Mucosa of rectum (tissue), 2 donors: ENCODE data around the gene MXRA8.

Experiments used
- H3K27ac ChIP-seq, 2 donors: one replicate each; pipeline ENCODE4 v1.7.0; 2013; ENCODE audit warnings: inconsistent platforms in 2 of 2, low read depth in 2 of 2, low read length in 2 of 2
- H3K27me3 ChIP-seq, 2 donors: one replicate each; pipeline ENCODE4 v1.7.0; 2013; ENCODE audit warnings: low read length in 2 of 2; ENCODE audit not compliant: control insufficient read depth in 2 of 2, insufficient read depth in 2 of 2
- H3K36me3 ChIP-seq, 2 donors: one replicate each; pipeline ENCODE4 v1.7.0; 2013; ENCODE audit warnings: low read length in 2 of 2; ENCODE audit not compliant: control insufficient read depth in 2 of 2, insufficient read depth in 2 of 2
- H3K4me1 ChIP-seq, 2 donors: one replicate each; pipeline ENCODE4 v1.7.0; 2013; ENCODE audit warnings: low read length in 2 of 2, mild to moderate bottlenecking in 1 of 2; ENCODE audit not compliant: control insufficient read depth in 2 of 2, insufficient read depth in 2 of 2
- H3K4me3 ChIP-seq, 2 donors: one replicate each; pipeline ENCODE4 v1.7.0; 2013; ENCODE audit warnings: low read length in 2 of 2
- H3K9ac ChIP-seq, 2 donors: one replicate each; pipeline ENCODE4 v1.7.0; 2013; ENCODE audit warnings: low read length in 2 of 2, low read depth in 1 of 2, mild to moderate bottlenecking in 1 of 2
- H3K9me3 ChIP-seq, 2 donors: one replicate each; pipeline ENCODE4 v1.7.0; 2013; ENCODE audit warnings: low read length in 2 of 2; ENCODE audit not compliant: control insufficient read depth in 2 of 2
- donor health status: healthy.
- donor health status: Normal muscosa, but diverticular disease.

MXRA8 gene

DNA sequence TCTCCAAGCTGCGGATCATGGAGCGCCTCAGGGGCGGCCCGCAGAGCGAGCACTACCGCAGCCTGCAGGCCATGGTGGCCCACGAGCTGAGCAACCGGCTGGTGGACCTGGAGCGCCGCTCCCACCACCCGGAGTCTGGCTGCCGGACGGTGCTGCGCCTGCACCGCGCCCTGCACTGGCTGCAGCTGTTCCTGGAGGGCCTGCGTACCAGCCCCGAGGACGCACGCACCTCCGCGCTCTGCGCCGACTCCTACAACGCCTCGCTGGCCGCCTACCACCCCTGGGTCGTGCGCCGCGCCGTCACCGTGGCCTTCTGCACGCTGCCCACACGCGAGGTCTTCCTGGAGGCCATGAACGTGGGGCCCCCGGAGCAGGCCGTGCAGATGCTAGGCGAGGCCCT is 31.1 kb downstream of the MXRA8 start:
- peaks cover 20 to 33% of the 10 kb centered on the region in 2 donors for H3K4me1 ChIP-seq
- no peak overlapping the region for H3K4me3 ChIP-seq
- H3K27ac ChIP-seq = no peak overlapping the region
- H3K9me3 ChIP-seq = no peaks in the 10 kb centered on the region
- H3K36me3 ChIP-seq = peaks cover 2 to 10% of the 10 kb centered on the region in 2 donors
- H3K9ac ChIP-seq = no peak overlapping the region
- H3K27me3 ChIP-seq = peaks cover 3 to 4% of the 10 kb centered on the region in 2 donors

DNA sequence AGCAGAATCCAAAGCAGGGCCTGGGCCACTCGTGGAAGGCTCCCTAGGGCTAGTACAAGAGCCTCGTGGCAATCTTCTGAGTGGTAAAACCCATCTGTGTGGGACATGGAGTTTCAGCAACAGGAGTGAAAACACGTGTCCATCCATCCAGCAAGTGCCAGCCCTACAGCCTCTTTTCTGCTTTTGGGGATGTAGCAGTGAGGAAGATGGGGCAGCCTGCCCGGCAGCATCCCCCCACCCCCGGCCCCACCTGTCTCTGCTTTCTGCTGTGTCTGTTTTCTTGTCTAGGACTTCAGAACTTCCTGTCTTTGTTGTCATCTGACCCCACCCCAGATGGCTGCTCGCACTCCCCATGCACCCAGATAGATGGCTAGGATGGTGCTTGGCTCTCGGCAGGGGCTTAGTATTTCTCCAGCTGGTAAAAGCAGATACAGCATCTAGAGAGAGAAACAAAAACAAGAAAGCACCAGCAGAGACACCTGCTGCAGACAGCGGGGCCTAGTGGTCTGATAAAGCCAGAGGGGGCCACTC is 32.2 kb downstream of the MXRA8 start:
- peak overlapping the region; percentile 93 to 95 for H3K9ac ChIP-seq
- H3K27me3 ChIP-seq = no peaks in the 10 kb centered on the region
- H3K27ac ChIP-seq = no peak overlapping the region
- H3K36me3 ChIP-seq = peaks cover 2 to 10% of the 10 kb centered on the region in 2 donors
- peak overlapping the region; percentile 81 to 93 for H3K4me3 ChIP-seq
- peaks cover 22 to 32% of the 10 kb centered on the region in 2 donors for H3K4me1 ChIP-seq
- H3K9me3 ChIP-seq = no peaks in the 10 kb centered on the region

DNA sequence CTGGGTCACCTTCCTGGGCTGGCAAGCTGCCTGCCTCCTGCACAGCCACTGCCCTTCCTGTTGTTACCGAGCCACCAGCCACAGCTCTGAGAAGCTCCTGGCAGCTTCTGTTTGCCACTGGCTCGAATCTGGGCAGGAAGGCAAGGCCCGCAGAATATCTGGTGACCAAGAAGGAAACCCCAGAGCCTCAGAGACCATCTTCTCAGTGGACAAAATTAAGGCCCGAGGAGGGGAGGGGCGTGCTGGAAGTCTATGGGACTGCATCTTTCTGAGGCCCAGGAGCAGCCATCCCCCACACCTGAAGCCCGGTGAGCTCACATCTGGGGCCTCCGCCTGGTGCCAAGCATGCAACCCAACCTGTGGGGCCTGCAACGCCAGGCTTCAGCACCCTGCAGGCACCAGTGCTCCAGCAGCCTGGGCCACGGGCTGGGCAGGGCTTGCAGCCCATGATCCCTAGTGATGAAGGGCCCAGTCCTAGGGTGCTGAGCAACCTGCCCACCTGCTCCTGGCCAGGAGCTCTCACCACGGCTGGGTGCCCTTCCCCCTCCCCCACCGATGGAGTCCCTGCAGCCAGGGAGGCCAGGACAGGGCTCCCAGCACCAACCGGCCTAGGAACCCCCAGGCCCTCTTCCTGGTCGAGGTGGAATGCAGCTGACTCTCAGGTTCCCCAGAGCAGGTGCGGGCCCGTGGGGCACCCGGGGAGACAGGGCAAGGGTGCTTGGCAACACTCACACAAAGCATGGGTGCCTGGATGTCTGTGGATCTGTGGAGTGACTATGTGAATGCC is 32.9 kb downstream of the MXRA8 start:
- peaks cover 20 to 26% of the 10 kb centered on the region in 2 donors for H3K4me1 ChIP-seq
- peak overlapping the region; percentile 93 to 95 for H3K9ac ChIP-seq
- peak overlapping the region; percentile 91 to 93 for H3K27ac ChIP-seq
- peaks cover 2 to 10% of the 10 kb centered on the region in 2 donors for H3K36me3 ChIP-seq
- no peaks in the 10 kb centered on the region for H3K9me3 ChIP-seq
- no peaks in the 10 kb centered on the region for H3K27me3 ChIP-seq
- peak overlapping the region; percentile 81 to 93 for H3K4me3 ChIP-seq

DNA sequence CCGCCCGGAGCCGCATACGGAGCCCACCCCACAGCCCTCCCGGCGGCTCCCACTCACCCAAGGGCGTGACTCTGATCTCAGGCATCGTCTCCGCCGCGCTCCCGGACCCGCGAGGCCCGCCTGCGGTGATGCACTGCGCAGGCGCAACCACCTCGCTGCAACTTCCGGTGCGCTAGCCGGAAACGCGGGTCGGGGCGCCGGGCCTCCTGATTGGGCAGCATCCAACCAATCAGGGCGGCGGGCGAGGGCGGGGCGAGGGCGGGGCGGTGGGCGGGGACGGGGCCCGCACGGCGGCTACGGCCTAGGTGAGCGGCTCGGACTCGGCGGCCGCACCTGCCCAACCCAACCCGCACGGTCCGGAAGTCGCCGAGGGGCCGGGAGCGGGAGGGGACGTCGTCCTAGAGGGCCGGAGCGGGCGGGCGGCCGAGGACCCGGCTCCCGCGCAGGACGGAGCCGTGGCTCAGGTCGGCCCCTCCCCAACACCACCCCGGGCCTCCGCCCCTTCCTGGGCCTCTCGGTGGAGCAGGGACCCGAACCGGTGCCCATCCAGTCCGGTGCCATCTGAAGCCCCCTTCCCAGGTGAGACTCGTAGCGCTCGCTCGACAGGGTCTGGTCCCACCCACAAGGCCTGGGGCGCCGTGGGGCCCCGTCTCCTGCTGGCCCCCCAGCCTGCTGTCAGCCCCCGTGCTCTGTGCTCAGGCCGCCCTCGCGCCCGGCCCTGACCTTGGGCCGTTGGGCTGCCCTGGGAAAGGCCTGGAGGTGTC is 33.6 kb downstream of the MXRA8 start, which contains the start of the genes CPTP and INTS11:
Gene CPTP (plus strand): TSS at position 279 of the 764 bp plus-strand sequence. CDS start 2,109 bp downstream, outside the sequence.
Gene INTS11 (minus strand): TSS at position 137 of the 764 bp plus-strand sequence. CDS start 52 bp downstream, at position 85.
- peak within 1 kb of the TSS; percentile 93 to 95 for H3K9ac ChIP-seq
- H3K4me1 ChIP-seq = peaks cover 20 to 25% of the 10 kb centered on the region in 2 donors
- peak within 1 kb of the TSS; percentile 91 to 93 for H3K27ac ChIP-seq
- no peaks in the 10 kb centered on the region for H3K27me3 ChIP-seq
- H3K9me3 ChIP-seq = no peaks in the 10 kb centered on the region
- H3K36me3 ChIP-seq = peaks cover 7 to 10% of the 10 kb centered on the region in 2 donors
- peak within 1 kb of the TSS; percentile 81 to 93 for H3K4me3 ChIP-seq

DNA sequence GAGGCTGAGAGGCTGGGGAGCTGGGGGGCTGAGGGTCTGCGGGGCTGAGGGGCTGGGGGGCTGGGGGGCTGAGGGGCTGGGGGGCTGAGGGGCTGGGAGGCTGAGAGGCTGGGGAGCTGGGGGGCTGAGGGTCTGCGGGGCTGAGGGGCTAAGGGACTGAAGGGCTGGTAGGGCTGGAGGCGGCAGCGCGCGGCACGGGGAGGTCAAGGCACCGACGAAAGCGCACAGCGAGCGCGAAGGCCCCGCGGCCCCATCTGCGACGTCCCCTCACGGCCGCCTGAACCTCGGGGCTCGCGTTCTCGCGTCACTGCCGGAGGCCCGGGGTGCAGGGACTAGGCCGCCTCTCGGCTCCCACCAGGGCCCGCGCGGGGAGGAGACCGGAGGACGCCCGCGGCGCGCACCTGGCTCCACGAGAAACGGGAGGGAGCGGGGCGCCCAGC is 34.3 kb downstream of the MXRA8 start:
- Histone ChIP-seq H3K9me3 (no peaks in the 10 kb centered on the region), H3K36me3 (peaks cover 12% of the 10 kb centered on the region in 2 donors), H3K9ac (peak overlapping the region; percentile 75 to 90), H3K27me3 (no peaks in the 10 kb centered on the region), H3K4me1 (peaks cover 20 to 25% of the 10 kb centered on the region in 2 donors), H3K4me3 (peak overlapping the region; percentile 76 to 84), H3K27ac (peak overlapping the region; percentile 65 to 71)

DNA sequence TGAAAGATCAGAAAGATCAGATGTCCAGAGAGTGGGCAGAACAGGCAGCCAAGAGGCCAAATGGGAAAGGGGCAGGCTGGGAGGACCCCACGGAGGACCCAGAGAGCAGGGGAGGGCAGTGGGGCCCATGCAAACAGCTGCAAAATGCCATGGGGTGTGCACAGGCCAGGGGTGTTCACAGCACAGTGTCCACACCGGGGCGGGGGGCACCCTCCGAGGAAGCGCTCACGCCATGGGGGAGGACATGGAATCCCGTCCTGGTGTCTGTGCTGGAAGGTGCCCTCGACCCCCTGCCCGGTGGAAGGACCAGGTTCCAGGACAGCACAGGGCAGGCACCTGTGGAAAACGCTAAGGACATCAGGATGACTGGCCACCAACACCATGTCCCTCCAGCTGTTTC is 35.4 kb downstream of the MXRA8 start:
- H3K9ac ChIP-seq = no peak overlapping the region
- no peaks in the 10 kb centered on the region for H3K27me3 ChIP-seq
- H3K4me1 ChIP-seq = peaks cover 20 to 27% of the 10 kb centered on the region in 2 donors
- no peak overlapping the region for H3K4me3 ChIP-seq
- no peaks in the 10 kb centered on the region for H3K9me3 ChIP-seq
- H3K27ac ChIP-seq = no peak overlapping the region
- peaks cover 12 to 15% of the 10 kb centered on the region in 2 donors for H3K36me3 ChIP-seq

DNA sequence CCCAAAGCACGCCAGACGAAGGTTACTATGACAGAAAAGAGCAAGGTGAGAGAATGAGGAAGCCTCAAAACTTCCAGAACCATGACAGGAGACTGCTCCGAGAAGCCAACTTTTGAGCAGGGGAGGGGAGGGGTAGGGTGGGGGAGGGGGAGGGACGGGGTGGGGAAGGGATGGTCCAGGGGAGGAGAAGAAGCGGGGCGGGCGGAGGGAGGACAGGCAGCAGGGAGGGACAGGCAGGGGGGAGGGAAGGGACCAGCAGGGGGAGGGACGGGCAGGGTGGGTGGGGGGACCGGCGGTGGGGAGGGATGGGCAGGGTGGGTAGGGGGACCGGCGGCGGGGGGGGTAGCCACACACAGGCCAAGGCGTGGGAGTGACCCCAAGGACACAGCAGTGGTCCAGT is 35.9 kb downstream of the MXRA8 start:
- H3K4me1 ChIP-seq = peaks cover 20 to 29% of the 10 kb centered on the region in 2 donors

DNA sequence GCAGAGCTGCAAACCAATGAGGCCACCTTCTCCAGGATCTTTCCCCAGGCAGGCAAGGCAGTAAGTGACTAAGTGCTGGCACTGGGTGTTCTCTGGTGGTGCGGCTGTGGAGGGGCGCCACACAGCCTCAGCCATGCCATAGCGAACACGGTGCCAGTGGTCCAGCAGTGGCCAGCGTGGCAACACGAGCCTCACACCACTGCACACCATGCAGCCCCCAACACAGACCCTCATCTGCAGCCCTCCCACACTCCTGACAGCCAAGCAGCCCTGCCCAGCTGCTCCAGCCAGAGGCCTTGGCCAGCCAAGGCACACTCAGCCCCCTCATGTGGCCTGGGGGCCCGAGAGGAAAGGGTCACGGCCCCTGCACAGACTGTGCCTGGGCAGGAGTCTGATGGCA is 36.9 kb downstream of the MXRA8 start:
- Histone ChIP-seq H3K4me1 (peaks cover 18 to 29% of the 10 kb centered on the region in 2 donors), H3K36me3 (peaks cover 2 to 19% of the 10 kb centered on the region in 2 donors), H3K9ac (no peak overlapping the region)

More for the DNA sequence above, 35.9 kb downstream of the MXRA8 start:
- no peaks in the 10 kb centered on the region for H3K9me3 ChIP-seq
- H3K27ac ChIP-seq = no peak overlapping the region
- no peaks in the 10 kb centered on the region for H3K27me3 ChIP-seq
- no peak overlapping the region for H3K4me3 ChIP-seq
- H3K36me3 ChIP-seq = peaks cover 7 to 18% of the 10 kb centered on the region in 2 donors
- no peak overlapping the region for H3K9ac ChIP-seq

DNA sequence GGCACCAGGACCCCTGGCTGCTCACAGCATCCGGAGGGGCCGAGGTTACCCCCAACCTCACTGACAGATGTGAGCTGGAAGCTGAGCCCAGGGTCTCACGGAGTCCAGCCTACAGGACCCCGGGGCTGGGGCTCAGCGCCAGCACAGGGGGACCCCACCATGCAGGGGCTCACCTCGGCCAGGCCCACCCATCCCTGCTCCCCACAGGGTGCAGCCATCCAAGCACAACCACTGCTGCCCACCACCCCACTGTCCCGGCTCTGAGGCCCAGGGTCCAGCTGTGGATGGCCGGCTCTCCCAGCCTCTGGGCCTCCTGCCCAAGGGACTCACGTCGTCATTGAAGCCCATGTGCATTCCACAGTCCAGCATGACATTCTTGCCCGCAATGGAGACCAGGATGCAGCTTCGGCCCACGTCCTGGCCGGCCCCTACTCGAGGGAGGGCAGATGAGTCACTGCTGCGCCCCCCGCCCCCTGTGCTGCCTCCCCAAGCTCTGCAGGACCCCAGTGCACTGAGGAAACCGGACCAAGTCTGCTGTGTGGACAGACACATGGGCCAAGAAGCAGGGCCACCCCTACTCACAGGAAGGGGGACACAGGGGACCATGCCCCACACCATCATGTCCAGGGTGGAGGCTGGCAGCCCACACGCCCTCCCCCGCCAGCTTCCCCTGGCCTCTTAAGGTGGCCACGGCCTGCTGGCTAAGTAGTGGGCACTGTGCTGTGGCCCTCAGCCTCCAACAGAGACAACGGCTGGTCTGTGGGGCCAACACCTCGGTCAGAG is 37.5 kb downstream of the MXRA8 start:
- no peaks in the 10 kb centered on the region for H3K27me3 ChIP-seq
- peaks cover 2 to 19% of the 10 kb centered on the region in 2 donors for H3K36me3 ChIP-seq
- no peak overlapping the region for H3K9ac ChIP-seq
- H3K9me3 ChIP-seq = no peaks in the 10 kb centered on the region
- peaks cover 12 to 24% of the 10 kb centered on the region in 2 donors for H3K4me1 ChIP-seq
- H3K4me3 ChIP-seq = no peak overlapping the region
- no peak overlapping the region for H3K27ac ChIP-seq

More for the DNA sequence above, 36.9 kb downstream of the MXRA8 start:
- H3K9me3 ChIP-seq = no peaks in the 10 kb centered on the region
- no peaks in the 10 kb centered on the region for H3K27me3 ChIP-seq
- H3K4me3 ChIP-seq = no peak overlapping the region
- no peak overlapping the region for H3K27ac ChIP-seq
